SK-N-MC (cell line): ENCODE results near the gene TNIK.
"Not testable (repeated sequence)": the region's sequence is repeated elsewhere in the genome, so short reads cannot be mapped to it uniquely, and the experiment has no call there.

Experiments used
- DNase-seq: peaks from one replicate; pipeline ENCODE4 v3.0.0-alpha.2; 2011; ENCODE audit warnings: low read depth, low spot score
- H3K27ac ChIP-seq: fragments of 200-600 bp; sonication (generic); 2 replicates; pipeline ENCODE4 v1.5.1; 2016; ENCODE audit warnings: mixed run types
- H3K36me3 ChIP-seq: fragments of 200-600 bp; sonication (generic); 2 replicates; pipeline ENCODE4 v1.6.1; 2017; ENCODE audit warnings: antibody characterized with exemption, low read length, mixed read lengths; ENCODE audit not compliant: insufficient read depth
- H3K4me3 ChIP-seq: fragments of 200-600 bp; sonication (generic); 2 replicates; pipeline ENCODE4 v1.5.1; 2016
- H3K9ac ChIP-seq: fragments of 200-600 bp; sonication (generic); 2 replicates; pipeline ENCODE4 v1.8.0; 2017; ENCODE audit warnings: mixed run types, mixed read lengths; ENCODE audit not compliant: insufficient read length
- H3K9me3 ChIP-seq: fragments of 200-600 bp; sonication (generic); 2 replicates; pipeline ENCODE4 v1.6.1; 2017; ENCODE audit warnings: low read depth, mild to moderate bottlenecking, antibody characterized with exemption, low read length, moderate library complexity, mixed read lengths
- EZH2 ChIP-seq: fragments of 200-600 bp; sonication (generic); IDR thresholded peaks from one replicate; pipeline ENCODE4 v1.6.1; 2017; ENCODE audit warnings: antibody characterized with exemption
- FOXP2 ChIP-seq: optimal IDR thresholded peaks from 2 replicates; pipeline ENCODE3; 2011; ENCODE audit warnings: mild to moderate bottlenecking, moderate library complexity; ENCODE audit not compliant: insufficient read depth; ENCODE audit errors: extremely low read length, control extremely low read depth
- POLR2AphosphoS5 ChIP-seq: IDR thresholded peaks from 2 replicates; pipeline ENCODE4 v1.6.1; 2012; ENCODE audit warnings: mild to moderate bottlenecking, low read depth, low read length, borderline replicate concordance

TNIK gene

DNA sequence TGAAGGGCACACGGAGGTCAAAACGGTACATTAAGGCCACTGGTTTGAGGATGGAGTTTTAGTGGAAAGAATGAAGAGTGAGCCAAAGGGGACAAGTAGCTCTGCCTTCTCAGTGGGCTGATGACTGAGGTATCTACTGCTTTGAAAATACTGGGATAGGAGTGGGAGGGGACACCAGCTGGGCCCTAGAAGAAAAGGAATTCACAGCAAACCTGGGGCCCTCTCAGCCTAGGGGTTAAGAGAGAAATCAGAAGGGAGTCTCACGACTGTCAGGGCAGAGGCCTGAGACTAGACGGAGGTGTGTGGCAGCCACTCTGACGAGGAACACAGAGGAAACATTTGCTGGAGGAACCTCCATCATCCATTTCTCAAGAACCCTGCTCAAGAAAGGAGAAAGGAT, 75.1 kb downstream of the TNIK start:
- Histone ChIP-seq H3K9me3 (no peaks in the 10 kb centered on the region), H3K9ac (no peak overlapping the region), H3K27ac (no peak overlapping the region), H3K36me3 (no peaks in the 10 kb centered on the region), H3K4me3 (no peak overlapping the region)
- DNase-seq = no peak
- TF ChIP-seq EZH2 (no peak), FOXP2 (no peak), POLR2AphosphoS5 (no peak)

DNA sequence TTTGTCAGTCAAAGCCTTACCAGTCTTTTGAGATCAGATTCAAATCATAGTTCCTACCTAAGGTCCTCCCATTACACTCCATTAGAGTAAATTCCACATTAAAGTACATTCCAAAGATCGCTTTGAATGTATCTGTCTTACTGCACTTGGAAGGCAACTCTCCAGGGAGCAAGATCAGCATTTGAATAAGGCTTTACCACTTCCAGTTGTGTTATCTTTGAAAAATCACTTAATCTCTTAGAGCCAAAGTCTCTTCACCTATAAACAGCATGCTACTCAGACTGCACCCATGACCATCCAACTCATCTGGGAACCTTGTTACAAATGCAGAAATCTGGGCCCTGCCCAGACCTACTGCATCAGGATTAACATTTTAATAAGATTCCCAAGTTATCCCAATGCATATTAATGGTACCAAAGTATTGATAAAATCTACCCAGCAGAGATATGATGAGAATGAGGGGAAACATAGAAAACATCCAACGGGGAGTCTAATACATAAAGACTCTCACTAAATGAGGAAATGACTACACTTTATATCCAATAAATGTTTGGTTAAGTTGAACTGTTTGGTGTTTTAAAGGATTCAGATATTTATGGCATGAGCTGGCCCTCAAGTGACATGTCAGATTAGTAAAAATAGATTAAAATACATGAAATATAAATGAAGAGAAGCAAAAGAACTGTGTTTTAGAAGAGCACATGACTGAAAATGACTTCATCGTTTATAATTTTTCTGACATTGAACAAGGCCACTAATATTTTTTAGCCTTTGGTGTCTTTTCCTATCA, 75.9 kb downstream of the TNIK start:
- H3K4me3 ChIP-seq = no peak overlapping the region
- DNase-seq = no peak
- no peak overlapping the region for H3K9ac ChIP-seq
- no peaks in the 10 kb centered on the region for H3K9me3 ChIP-seq
- H3K36me3 ChIP-seq = no peaks in the 10 kb centered on the region
- TF ChIP-seq POLR2AphosphoS5 (no peak), FOXP2 (no peak), EZH2 (no peak)
- H3K27ac ChIP-seq = no peak overlapping the region

DNA sequence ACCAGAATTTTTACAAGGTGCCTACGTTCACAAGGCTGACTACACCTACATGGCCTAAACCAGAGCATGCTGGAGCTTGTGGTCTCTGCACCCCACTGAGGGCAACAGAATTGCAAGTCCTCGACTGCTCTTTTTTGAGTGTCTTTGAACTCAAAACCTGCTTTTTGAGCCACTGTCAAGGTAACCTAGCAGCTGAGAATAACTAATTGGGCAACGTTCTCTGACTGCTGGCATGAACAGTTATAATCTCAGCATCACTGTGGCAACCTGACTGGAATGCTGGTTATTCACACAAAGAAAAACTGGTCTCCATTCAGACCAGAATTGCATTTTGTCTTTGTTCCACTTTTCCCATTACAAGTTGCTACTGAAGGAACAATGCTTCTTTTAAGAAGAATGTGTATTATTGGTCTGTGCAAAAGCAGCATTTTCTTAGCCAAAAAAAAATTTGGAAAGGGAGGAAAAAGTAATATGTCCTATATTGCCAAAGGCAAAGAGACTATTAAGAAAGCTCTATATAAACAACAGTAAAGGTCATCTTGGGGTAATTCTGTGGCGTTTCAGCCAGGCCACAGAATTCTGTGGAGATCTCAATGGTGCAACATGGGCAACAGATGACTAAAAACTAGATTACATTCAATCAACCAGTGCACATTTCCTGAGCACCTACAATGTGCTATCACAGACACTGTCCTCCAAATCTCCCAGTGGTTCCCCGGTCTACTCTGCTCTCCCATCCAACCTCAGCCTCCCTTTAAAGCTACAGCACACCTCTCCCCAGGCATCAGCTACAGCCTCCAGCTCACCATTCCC, 76.8 kb downstream of the TNIK start:
- no peak for DNase-seq
- TF ChIP-seq EZH2 = no peak
- TF ChIP-seq FOXP2 = no peak
- TF ChIP-seq POLR2AphosphoS5 = no peak
- H3K36me3 ChIP-seq = no peaks in the 10 kb centered on the region
- H3K9ac ChIP-seq = no peak overlapping the region
- no peaks in the 10 kb centered on the region for H3K9me3 ChIP-seq
- H3K4me3 ChIP-seq = no peak overlapping the region
- H3K27ac ChIP-seq = no peak overlapping the region

DNA sequence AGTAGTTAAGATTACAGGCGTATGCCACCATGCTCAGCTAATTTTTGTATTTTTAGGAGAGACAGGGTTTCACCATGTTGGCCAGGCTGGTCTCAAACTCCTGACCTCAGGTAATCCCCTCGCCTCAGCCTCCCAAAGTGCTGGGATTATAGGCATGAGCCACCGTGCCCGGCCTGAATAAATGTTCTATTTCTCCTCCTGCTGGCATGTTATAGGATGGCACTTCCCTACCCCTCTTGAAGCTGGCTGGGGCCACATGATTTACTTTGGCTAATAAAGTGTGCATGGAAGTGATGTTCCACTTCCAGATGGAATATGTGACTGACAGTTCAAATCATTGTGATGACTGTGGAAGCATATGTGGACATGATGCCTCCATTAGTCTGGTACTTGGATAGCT, 77.9 kb downstream of the TNIK start:
- not testable (repeated sequence) for H3K27ac ChIP-seq, H3K4me3 ChIP-seq, H3K36me3 ChIP-seq, H3K9ac ChIP-seq, DNase-seq, H3K9me3 ChIP-seq

DNA sequence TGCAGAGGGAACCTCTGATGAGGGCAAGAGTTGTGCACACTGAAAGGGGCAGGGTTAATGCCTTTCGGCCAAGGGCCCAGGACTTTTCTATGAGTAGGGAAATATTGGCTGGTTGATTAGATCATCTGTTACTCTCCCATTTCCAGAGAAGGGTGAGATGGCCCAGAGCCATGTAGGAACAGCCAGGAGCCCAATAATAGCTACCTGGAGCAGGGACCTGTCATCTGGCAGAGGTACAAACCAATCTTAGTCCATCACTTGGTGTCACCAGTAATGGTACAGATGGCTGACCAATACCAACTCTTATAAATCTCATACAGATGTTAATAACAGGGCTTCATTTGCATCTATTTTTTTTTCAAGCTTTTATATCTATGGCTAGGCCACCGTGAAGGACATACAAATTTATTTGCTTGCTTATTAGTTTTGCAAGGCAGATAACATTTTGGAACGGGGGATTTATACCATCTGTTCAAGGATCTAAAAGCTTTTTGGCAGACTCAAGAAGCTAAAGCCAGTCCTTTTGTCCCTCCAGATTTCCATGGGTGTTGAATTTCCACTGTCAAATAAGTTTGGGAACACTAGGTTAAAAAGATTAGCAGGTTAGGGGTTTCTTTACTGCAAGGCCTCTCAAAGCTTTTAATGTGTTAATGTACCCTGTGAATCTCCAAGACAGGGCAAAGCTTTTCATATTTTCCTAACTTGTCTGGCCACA, 79.3 kb downstream of the TNIK start:
- Histone ChIP-seq H3K9me3 (no peaks in the 10 kb centered on the region), H3K4me3 (no peak overlapping the region), H3K27ac (no peak overlapping the region), H3K9ac (no peak overlapping the region), H3K36me3 (no peaks in the 10 kb centered on the region)
- DNase-seq = no peak
- TF ChIP-seq POLR2AphosphoS5 = no peak
- no peak for TF ChIP-seq EZH2
- TF ChIP-seq FOXP2 = no peak

DNA sequence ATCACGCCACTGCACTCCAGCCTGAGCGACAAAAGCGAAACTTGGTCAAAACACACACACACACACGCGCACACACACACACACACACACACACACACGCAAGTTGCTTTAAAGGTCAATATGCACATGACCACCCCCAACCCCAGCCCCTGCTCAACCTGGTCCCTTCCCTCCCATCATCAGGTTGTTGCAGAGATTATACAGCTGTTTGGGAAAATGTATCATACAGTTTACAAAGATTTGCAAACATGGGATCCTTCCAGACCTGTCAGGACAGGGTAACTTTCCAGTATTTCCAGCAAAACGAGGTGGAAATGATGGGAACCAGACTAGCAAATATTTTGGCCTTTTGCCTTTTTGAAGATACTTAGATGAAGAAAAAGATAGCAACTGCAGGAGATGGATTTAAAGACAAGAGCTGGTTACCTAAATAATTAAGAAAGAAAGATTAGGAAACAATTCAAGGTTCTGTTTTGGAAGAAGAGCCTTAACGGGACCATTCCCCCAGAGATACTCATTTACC, 80.2 kb downstream of the TNIK start:
- no peak for DNase-seq
- H3K36me3 ChIP-seq = no peaks in the 10 kb centered on the region
- no peaks in the 10 kb centered on the region for H3K9me3 ChIP-seq
- no peak overlapping the region for H3K9ac ChIP-seq
- no peak for TF ChIP-seq POLR2AphosphoS5
- no peak for TF ChIP-seq FOXP2
- no peak for TF ChIP-seq EZH2
- H3K4me3 ChIP-seq = no peak overlapping the region
- H3K27ac ChIP-seq = no peak overlapping the region

DNA sequence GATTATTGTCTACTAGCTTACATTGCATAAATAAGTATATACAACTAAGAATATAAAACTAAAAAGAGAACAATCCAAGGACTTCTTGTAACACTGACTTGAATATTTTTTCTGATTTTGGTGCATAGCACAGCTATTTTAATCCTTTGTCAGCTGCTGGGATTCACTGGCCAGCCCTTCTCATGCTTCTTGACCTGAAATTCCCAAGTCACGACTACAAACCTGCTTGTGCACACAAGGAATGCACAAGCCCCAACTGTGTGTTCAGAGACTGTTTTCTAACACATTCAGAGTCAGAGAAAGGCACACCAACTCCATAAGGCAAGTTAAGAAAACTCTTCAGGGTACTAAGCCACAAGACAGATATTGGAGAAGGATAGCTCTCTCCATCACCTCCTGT, 80.9 kb downstream of the TNIK start:
- no peak for TF ChIP-seq EZH2
- no peak for TF ChIP-seq FOXP2
- no peak for TF ChIP-seq POLR2AphosphoS5
- DNase-seq = no peak
- Histone ChIP-seq H3K9me3 (no peaks in the 10 kb centered on the region), H3K36me3 (no peaks in the 10 kb centered on the region), H3K4me3 (no peak overlapping the region), H3K27ac (no peak overlapping the region), H3K9ac (no peak overlapping the region)

DNA sequence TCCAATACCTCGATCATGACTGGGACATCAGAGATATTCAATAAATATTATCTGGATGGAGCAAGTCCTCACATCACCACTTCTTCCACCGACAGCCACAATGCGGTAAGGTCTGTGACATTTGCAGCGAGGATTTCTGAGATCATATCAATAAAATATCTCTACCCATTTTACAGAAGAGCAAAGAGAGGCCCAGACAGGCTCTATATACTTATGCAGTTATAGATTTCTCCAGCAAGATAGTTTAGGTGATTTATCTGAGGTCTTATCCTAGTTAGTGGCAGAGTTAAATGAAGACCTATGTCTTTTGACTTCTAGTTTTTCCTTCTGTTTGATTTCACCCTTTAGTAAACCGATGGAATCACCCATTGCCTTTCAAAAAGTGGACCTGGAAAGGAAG, 81.6 kb downstream of the TNIK start:
- no peak overlapping the region for H3K4me3 ChIP-seq
- no peaks in the 10 kb centered on the region for H3K9me3 ChIP-seq
- no peaks in the 10 kb centered on the region for H3K36me3 ChIP-seq
- no peak overlapping the region for H3K9ac ChIP-seq
- H3K27ac ChIP-seq = no peak overlapping the region
- DNase-seq = no peak
- no peak for TF ChIP-seq EZH2
- TF ChIP-seq FOXP2 = no peak
- no peak for TF ChIP-seq POLR2AphosphoS5

DNA sequence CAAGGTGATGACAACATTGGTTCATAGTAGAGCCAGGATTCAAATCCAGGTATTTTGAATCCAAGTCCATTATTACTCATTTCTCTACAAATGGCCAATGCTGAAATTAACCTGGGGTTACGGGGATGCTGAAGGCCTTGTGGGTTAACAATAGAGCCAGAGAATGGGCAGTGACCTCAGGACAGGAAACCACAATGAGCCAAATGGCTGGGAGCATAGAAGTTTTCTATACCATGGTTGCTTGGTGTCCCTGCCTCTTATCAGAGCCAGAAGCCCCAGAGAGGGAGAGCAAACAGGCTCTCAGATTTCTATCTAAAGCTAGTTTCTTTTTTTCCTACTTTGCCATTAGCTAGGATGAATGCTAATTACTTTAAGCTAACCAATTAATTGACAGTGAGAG, 82.3 kb downstream of the TNIK start:
- no peak overlapping the region for H3K4me3 ChIP-seq
- DNase-seq = no peak
- no peak for TF ChIP-seq POLR2AphosphoS5
- no peak for TF ChIP-seq FOXP2
- TF ChIP-seq EZH2 = no peak
- no peak overlapping the region for H3K9ac ChIP-seq
- no peaks in the 10 kb centered on the region for H3K36me3 ChIP-seq
- H3K9me3 ChIP-seq = no peaks in the 10 kb centered on the region
- H3K27ac ChIP-seq = no peak overlapping the region
